ENCODE results near the gene EIF2D. TPM values are rescaled to one million over a fixed set of nuclear protein-coding genes. Genes with fewer than 3 reads are reported as not detected.

EIF2D gene
- total and polyA plus RNA-seq, 9 of the 15 experiments (the other 6 are each of a cell fraction or from before 2014, with no cell fraction given) = 81.1 to 138 (median 93.9) TPM

DNA sequence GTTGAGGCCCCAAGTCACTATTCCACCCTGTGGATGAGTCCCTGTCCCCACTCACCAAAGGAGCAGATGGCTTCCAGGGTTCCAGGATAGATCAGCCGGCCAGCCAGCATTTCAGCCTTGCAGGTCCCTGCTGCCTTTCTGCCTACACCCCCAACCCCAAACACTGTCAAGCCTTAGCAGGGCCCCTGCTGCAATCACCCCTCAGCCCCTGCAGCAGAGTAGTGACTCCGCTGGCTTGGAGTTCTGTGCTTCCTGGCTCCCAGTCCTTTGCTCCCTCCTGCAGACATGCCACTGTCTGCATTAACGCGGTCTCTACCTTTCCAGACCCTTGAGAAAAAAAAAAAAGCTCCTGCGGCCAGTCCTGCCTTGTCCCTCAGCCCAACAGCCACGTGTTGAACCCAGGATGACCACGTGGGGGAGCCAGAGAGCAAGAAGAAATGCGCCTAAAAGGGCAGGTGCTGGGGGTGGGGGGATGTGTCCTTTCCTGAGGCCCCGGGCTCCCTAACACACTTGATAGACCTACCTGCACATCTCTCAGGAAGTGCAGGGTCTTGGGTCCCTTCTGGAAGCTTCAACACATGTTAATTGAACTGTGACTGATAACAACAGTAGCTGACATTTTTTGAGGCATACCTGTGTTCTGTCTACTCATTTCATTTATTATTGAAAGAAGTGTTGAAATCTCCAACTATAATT, 67.6 kb downstream of the EIF2D start (continued):
- TF ChIP-seq ZKSCAN3 (CRISPR knock-in tag; IDR thresholded peaks at IDR 0.05) (no peak), CBX1 (IDR thresholded peaks at IDR 0.05; ENCODE audit: low read depth) (0 out of 2 replicates have a peak, but pooled peaks have one; percentile 36), ZC3H11A (IDR thresholded peaks at IDR 0.05; ENCODE audit: low read depth, low read length) (no peak), SNIP1 (IDR thresholded peaks at IDR 0.05; ENCODE audit: low read depth) (no peak), ZNF444 (CRISPR knock-in tag; IDR thresholded peaks at IDR 0.05) (no peak), CHCHD3 (CRISPR knock-in tag; IDR thresholded peaks at IDR 0.05) (no peak), ZNF77 (CRISPR knock-in tag; IDR thresholded peaks at IDR 0.05) (no peak), CBFB (CRISPR knock-in tag; IDR thresholded peaks at IDR 0.05) (no peak), ILK (tag; IDR thresholded peaks at IDR 0.05; ENCODE audit: borderline replicate concordance, low read depth) (no peak), ZNF592 (IDR thresholded peaks at IDR 0.05) (no peak), DNMT1 (IDR thresholded peaks at IDR 0.05) (no peak), OTX1 (CRISPR knock-in tag; IDR thresholded peaks at IDR 0.05) (no peak), ILF3 (IDR thresholded peaks at IDR 0.05; ENCODE audit: borderline replicate concordance) (no peak), ARHGAP35 (IDR thresholded peaks at IDR 0.05; ENCODE audit: partially characterized antibody) (no peak), FUS (optimal IDR thresholded peaks at IDR 0.05; ENCODE audit: low read depth, low read length) (no peak), SMAD4 (CRISPR knock-in tag; conservative IDR thresholded peaks at IDR 0.05) (peak; percentile 52), MTF1 (CRISPR knock-in tag; IDR thresholded peaks at IDR 0.05; ENCODE audit: borderline replicate concordance) (no peak), NEUROD1 (IDR thresholded peaks at IDR 0.05; ENCODE audit: borderline replicate concordance, low read depth, low read length, partially characterized antibody) (no peak), POLR2AphosphoS2 (IDR thresholded peaks at IDR 0.05; ENCODE audit: low read length) (no peak), MAZ (CRISPR knock-in tag; conservative IDR thresholded peaks at IDR 0.05 in 1 of 2, IDR thresholded peaks at IDR 0.05 in 1 of 2) (peak; percentile 53 to 74), LARP7 (IDR thresholded peaks at IDR 0.05) (no peak), RBM34 (IDR thresholded peaks at IDR 0.05; ENCODE audit: borderline replicate concordance, insufficient read depth, low read length) (no peak), ERF (CRISPR knock-in tag; IDR thresholded peaks at IDR 0.05) (no peak), TFE3 (CRISPR knock-in tag; IDR thresholded peaks at IDR 0.05) (peak; percentile 19; the same call in 1 of the 2 replicates), ZNF507 (tag; conservative IDR thresholded peaks at IDR 0.05) (no peak), NCOA6 (IDR thresholded peaks at IDR 0.05) (no peak), ZNF174 (CRISPR knock-in tag; IDR thresholded peaks at IDR 0.05) (no peak)
